Naive B cell (primary cell): ENCODE results near the gene CCDC159. TPM values are rescaled to one million over a fixed set of nuclear protein-coding genes. Genes with fewer than 3 reads are reported as not detected.
"Not testable (repeated sequence)": the region's sequence is repeated elsewhere in the genome, so short reads cannot be mapped to it uniquely, and the experiment has no call there.

Experiments used
- ATAC-seq, 2 donors: fragments of 150-1000 bp; cut with Tn5 transposase; 2 replicates each; pipeline ENCODE4 v1.10.0; 2021; ENCODE audit warnings: low read depth in 2 of 2, mild to moderate bottlenecking in 2 of 2, moderate library complexity in 2 of 2
- DNase-seq: peaks from one replicate; pipeline ENCODE4 v3.0.0; 2022
- H3K27ac Mint-ChIP-seq, 6 donors: one replicate each; pipeline ENCODE4 v1.8.0; 2020 to 2022; ENCODE audit warnings: mild to moderate bottlenecking in 6 of 6, mixed read lengths in 6 of 6, moderate library complexity in 5 of 6, inconsistent platforms in 2 of 6
- H3K27me3 Mint-ChIP-seq, 3 donors: one replicate each; pipeline ENCODE4 v1.8.0; 2021 to 2022; ENCODE audit warnings: mixed read lengths in 3 of 3, mild to moderate bottlenecking in 1 of 3
- H3K36me3 Mint-ChIP-seq, 2 donors: one replicate each; pipeline ENCODE4 v1.8.0; 2020 to 2022; ENCODE audit warnings: mixed read lengths in 2 of 2, inconsistent platforms in 1 of 2, mild to moderate bottlenecking in 1 of 2
- H3K4me1 Mint-ChIP-seq, 3 donors: one replicate each; pipeline ENCODE4 v1.8.0; 2020 to 2022; ENCODE audit warnings: mixed read lengths in 3 of 3, inconsistent platforms in 1 of 3, mild to moderate bottlenecking in 1 of 3, moderate library complexity in 1 of 3
- H3K4me3 Mint-ChIP-seq, 8 donors: one replicate each; pipeline ENCODE4 v1.8.0; 2020 to 2022; ENCODE audit warnings: mild to moderate bottlenecking in 8 of 8, mixed read lengths in 8 of 8, moderate library complexity in 8 of 8, inconsistent platforms in 2 of 8
- H3K9me3 Mint-ChIP-seq, 7 donors: one replicate each; pipeline ENCODE4 v1.8.0; 2020 to 2022; ENCODE audit warnings: mixed read lengths in 7 of 7, mild to moderate bottlenecking in 5 of 7, inconsistent platforms in 2 of 7, moderate library complexity in 1 of 7
- polyA plus RNA-seq, 6 donors: library from polyadenylated mRNA; unstranded; fragments of 300-500 nt; fragmentation: Illumina TruSeq; gene quantifications; one replicate each; pipeline ENCODE4 v1.2.3, GENCODE V29; 2021; ENCODE audit warnings: low read depth in 6 of 6

CCDC159 gene, protein sequence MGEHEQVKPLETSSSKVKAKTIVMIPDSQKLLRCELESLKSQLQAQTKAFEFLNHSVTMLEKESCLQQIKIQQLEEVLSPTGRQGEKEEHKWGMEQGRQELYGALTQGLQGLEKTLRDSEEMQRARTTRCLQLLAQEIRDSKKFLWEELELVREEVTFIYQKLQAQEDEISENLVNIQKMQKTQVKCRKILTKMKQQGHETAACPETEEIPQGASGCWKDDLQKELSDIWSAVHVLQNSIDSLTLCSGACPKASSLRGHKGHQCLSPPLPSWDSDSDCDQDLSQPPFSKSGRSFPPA
- 10 to 100 TPM; 13.2 to 25.0 (median 16.2) TPM for polyA plus RNA-seq

DNA sequence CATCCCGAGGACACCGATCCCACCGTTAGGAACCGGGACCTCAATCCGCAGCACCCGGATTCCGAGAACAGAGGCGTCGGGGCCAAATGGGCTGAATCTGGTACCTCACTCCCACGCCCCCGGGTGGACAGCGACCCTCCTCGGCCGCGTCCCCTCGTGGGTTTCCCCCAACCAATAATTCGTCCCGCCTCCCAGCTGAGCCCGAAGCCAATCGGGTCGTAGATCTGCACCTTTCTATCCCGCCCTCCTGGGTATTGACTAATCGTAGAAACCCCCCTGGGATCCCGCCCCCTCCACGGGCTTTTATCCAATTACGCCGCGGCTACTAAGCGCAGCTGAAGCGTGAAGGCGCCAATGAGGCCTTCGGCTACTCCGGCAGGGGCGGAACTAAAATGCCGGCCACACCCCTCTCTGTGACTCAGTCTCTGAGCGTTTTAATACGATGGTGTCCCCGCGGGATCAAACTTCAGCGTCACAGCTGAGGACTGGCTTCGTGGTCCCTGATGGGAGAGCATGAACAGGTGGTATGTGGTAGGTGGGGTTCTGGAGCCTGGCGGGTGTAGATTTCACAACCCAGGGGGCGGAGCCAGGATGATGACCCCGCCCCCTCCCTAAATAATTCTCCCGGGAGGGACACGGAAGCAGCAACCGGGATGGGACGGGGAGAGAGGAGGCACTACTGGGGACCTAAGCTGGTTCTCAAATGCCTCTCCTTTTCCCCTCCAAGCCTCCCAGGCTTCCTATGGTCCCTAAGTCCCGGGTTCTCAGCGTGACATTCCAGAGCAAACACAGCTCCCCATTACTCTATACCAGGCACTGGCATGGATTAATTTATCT lies at the start of gene CCDC159, which contains the start of gene TMEM205:
TSS of gene CCDC159 (plus strand) at position 416 of the 837 bp plus-strand sequence. CDS start at position 504, 88 bp downstream.
TSS of gene TMEM205 (minus strand) at position 165 of the 837 bp plus-strand sequence. CDS start 649 bp downstream, outside the sequence.
- Mint-ChIP-seq H3K27me3 (no peaks in the 10 kb centered on the region), H3K4me1 (peaks cover 35 to 51% (median 38%) of the 10 kb centered on the region in 3 donors), H3K27ac (peak within 1 kb of the TSS; percentile 89 to 99 (median 98)), H3K36me3 (peaks cover 0 to 8% of the 10 kb centered on the region in 2 donors), H3K9me3 (peaks cover 0 to 7% (median 0%) of the 10 kb centered on the region in 7 donors), H3K4me3 (peak within 1 kb of the TSS; percentile 93 to 98 (median 97))
- DNase-seq (peak; percentile 99), ATAC-seq (peak; percentile 89 to 90)

DNA sequence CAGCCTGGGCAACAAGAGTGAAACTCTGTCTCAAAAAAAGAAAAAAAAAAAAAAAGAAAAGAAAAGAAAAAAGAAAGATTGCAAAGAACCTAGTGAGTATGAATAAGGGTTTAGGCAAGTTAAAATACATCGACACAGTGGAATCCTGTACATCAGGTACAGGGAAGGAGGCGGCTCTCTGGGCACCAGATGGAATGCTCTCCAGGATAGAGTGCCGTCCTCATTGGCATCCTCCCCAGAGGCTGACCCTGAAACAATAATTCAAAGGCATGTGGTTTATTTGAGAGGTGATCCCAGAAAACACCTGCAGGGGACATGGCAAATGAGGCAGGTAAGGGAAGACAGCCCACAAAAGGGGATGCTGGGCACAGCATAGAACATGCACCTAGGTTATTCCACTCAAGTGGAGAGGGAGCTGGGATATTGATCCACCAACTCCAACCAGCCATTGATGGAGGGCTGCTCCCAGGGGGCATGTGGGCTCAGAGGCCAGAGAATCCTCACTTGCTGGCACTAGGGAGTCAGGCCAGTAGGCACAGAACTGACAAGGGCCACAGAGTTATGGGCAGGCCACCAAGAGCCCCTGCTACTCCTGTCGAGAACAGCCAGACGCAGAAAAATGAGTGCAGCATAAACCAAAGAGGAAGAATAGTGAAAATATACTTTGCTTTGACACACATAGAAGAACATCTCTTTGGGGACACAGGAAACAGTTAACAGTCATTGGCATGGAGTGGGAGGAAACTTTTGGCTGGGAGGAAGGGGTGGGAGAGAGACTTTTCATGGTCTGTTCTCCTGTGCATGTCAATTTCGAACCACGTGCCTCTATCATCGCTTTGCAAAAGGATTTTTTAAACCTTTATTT lies 46.1 kb upstream of the CCDC159 start:
- no peak for ATAC-seq
- no peaks in the 10 kb centered on the region for H3K4me1 Mint-ChIP-seq
- peaks cover 0 to 18% (median 8%) of the 10 kb centered on the region in 3 donors for H3K27me3 Mint-ChIP-seq
- no peaks in the 10 kb centered on the region for H3K36me3 Mint-ChIP-seq
- peak overlapping the region in 1 of 6 donors; percentile 5 for H3K27ac Mint-ChIP-seq
- H3K4me3 Mint-ChIP-seq: no peak overlapping the region
- no peak for DNase-seq
- no peaks in the 10 kb centered on the region for H3K9me3 Mint-ChIP-seq

DNA sequence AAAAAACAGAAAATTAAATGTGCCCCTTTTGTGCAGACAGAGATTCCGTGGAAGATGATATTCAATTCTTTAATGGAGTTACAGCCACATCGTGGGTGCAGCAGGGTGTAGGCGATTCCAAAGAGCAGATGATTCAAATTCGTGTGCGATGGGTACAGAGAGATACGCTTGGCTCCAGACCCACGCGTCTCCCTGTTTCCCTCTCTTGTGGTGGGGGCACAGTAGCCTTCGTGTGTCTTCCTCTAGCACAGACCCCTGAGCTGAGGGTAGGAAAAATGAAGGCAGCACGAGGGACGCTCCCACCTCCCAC lies 45.6 kb upstream of the CCDC159 start:
- no peaks in the 10 kb centered on the region for H3K36me3 Mint-ChIP-seq
- no peak overlapping the region for H3K27ac Mint-ChIP-seq
- no peaks in the 10 kb centered on the region for H3K9me3 Mint-ChIP-seq
- DNase-seq (no peak), ATAC-seq (no peak)
- no peak overlapping the region for H3K4me3 Mint-ChIP-seq
- H3K27me3 Mint-ChIP-seq: peaks cover 0 to 19% (median 8%) of the 10 kb centered on the region in 3 donors
- H3K4me1 Mint-ChIP-seq: no peaks in the 10 kb centered on the region

DNA sequence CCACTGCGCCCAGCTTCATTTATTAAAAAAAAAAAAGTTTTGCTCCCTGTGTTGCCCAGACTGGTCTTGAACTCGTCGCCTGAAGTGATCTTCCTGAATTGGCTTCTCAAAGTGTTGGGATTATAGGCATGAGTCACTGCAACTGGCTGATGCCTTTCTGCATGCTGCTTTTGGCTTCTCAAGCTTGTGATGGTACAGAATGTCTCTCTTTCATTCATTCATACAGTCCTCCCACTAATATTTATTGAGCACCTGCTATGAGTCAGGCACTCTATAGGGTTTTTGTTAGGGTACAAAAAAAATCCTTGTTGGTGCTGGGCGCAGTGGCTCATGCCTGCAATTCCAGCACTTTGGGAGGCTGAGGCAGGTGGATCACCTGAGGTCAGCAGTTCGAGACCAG lies 41.4 kb upstream of the CCDC159 start:
- no peaks in the 10 kb centered on the region for H3K4me1 Mint-ChIP-seq
- ATAC-seq (no peak), DNase-seq (no peak)
- H3K4me3 Mint-ChIP-seq: no peak overlapping the region
- no peaks in the 10 kb centered on the region for H3K36me3 Mint-ChIP-seq
- H3K9me3 Mint-ChIP-seq: peaks cover 0 to under 1% (median 0%) of the 10 kb centered on the region in 7 donors
- H3K27ac Mint-ChIP-seq: no peak overlapping the region
- peaks cover 3 to 17% (median 17%) of the 10 kb centered on the region in 3 donors for H3K27me3 Mint-ChIP-seq

DNA sequence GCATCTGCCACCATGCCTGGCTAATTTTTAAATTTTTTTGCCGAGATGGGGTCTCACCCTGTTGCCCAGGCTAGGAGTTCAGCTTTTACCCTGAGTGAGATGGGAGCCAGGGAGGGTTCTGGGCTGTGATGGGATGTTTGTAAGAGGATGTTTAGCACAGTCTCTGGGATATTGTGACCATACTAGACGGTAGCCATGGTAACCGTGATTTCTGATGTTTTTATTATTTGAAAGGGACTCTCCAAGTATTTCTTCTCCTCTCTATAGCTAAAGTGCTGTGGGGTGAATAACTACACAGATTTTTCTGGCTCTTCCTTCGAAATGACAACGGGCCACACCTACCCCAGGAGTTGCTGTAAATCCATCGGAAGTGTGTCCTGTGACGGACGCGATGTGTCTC lies 40.0 kb upstream of the CCDC159 start:
- H3K36me3 Mint-ChIP-seq: no peaks in the 10 kb centered on the region
- H3K27ac Mint-ChIP-seq: no peak overlapping the region
- ATAC-seq (peak; percentile 28 to 38), DNase-seq (no peak)
- no peak overlapping the region for H3K4me3 Mint-ChIP-seq
- peaks cover 3 to 21% (median 18%) of the 10 kb centered on the region in 3 donors for H3K27me3 Mint-ChIP-seq
- H3K4me1 Mint-ChIP-seq: no peaks in the 10 kb centered on the region
- H3K9me3 Mint-ChIP-seq: peaks cover 0 to 2% (median 0%) of the 10 kb centered on the region in 7 donors

DNA sequence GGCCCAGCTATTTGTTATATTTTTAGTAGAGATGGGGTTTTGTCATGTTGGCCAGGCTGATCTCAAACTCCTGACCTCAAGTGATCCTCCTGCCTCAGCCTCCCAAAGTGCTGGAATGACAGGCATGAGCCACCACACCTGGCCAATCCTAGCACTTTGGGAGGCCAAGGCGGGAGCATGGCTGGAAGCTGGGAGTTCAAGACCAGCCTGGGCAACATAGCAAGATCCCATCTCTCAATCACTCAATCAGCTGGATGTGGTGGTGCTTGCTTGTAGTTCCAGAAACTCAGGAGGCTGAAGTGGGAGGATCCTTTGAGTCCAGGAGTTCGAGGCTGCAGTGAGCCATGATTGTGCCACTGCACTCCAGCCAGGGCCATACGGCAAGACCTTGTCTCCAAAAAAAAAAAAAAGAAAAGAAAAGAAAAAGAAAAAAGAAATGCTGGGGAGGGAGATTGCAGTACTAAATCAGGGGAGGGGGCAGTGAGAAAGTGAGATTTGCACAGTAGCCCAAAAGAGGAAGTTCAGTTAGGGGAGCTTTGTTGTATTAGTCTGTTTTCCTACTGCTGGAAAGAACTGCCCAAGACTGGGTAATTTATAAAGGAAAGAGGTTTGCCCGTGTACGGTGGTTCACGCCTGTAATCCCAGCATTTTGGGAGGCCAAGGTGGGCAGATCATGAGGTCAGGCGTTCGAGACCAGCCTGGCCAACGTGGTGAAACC lies 25.9 kb upstream of the CCDC159 start:
- peak overlapping the region in 4 of 6 donors; percentile 57 to 92 (median 83) for H3K27ac Mint-ChIP-seq
- DNase-seq, H3K36me3 Mint-ChIP-seq, ATAC-seq, H3K9me3 Mint-ChIP-seq, H3K27me3 Mint-ChIP-seq: not testable (repeated sequence)
- peak overlapping the region in 6 of 8 donors; percentile 31 to 50 (median 40) for H3K4me3 Mint-ChIP-seq
- peaks cover 33 to 67% (median 46%) of the 10 kb centered on the region in 3 donors for H3K4me1 Mint-ChIP-seq

DNA sequence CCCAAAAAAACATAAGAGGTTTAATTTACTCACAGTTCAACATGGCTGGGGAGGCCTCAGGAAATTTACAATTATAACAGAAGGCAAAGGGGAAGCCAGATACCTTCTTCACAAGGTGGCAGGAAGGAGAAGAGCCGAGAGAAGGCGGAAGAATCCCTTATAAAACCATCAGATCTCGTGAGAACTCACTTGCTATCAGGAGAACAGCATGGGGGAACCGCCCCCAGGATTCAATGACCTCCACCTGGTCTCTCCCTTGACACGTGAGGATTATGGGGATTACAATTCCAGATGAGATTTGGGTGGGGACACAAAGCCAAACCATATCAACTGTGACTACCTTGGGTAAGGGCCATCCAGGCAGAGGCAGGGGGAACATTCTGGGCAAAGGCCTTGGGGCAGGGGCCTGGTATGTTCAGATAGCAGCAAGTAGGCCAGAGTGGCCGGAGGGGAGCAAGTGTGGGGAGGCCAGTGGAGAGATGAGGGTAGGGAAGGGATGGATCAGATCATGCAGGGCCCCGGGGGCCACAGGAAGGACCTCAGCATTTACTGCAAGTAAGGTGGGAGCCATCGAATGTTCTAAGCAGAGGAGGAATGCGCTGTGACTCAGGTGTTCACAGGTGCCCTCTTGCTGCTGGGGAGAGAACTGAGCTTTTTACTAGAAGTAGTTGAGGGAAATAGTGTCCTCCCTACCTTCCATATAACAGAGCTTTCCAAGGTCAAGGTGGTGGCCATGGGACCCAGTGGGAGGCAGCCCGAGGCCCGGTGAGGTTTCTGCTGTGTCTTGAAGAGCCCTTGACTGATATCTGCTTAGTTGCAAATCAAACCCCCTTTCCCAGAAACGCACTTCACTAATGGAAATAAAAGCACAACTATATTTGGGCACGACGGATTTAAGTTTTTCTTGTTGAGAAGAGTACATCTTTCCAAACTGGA lies 24.9 kb upstream of the CCDC159 start:
- Mint-ChIP-seq H3K27ac (peak overlapping the region in 4 of 6 donors; percentile 54 to 85 (median 68)), H3K4me1 (peaks cover 33 to 67% (median 46%) of the 10 kb centered on the region in 3 donors)
- ATAC-seq: no peak

DNA sequence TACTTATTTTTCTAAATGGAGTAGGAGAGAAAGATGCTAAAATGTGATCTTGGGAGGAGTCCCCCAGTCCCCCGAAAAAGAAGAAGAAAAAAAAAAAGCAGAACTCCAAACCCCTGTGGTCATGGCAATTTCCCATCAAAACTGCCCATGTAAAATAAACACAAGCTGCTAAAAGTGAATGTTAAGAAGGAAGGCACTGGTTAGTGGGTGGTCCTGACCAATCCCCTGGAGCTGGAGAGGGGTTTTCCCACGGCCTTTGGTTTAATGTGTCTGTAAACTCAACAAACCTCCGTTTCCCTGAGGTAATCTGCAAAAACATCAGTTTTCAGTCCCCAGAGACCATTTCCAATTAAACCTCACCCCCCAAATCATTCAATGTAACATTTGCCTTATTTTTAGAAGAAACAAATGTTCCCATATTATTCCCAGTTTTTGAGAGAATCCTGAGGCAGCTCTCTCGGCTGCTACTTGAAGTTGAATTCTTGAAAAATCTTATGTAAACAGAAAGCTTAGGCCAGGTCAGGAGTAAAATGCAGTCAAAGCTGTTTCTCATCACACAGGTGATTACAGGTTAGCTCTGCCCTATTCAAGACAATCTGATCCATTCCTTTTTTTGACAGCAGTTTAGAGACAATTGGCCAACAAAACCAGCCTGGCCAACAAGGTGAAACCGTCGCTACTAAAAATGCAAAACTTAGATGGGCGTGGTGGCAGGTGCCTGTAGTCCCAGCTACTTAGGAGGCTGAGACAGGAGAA lies 23.9 kb upstream of the CCDC159 start:
- H3K36me3 Mint-ChIP-seq: no peaks in the 10 kb centered on the region
- H3K4me3 Mint-ChIP-seq: peak overlapping the region in 4 of 8 donors; percentile 45 to 57 (median 47)
- DNase-seq (no peak), ATAC-seq (peak in 1 of 2 donors; percentile 29)
- H3K27ac Mint-ChIP-seq: peak overlapping the region in 5 of 6 donors; percentile 0 to 51 (median 46)
- H3K4me1 Mint-ChIP-seq: peaks cover 33 to 60% (median 46%) of the 10 kb centered on the region in 3 donors
- no peaks in the 10 kb centered on the region for H3K9me3 Mint-ChIP-seq
- peaks cover 0 to 7% (median 0%) of the 10 kb centered on the region in 3 donors for H3K27me3 Mint-ChIP-seq

More for the DNA sequence above, 24.9 kb upstream of the CCDC159 start:
- Mint-ChIP-seq H3K9me3 (no peaks in the 10 kb centered on the region), H3K4me3 (peak overlapping the region in 6 of 8 donors; percentile 21 to 77 (median 44)), H3K36me3 (no peaks in the 10 kb centered on the region), H3K27me3 (peaks cover 0 to 7% (median 4%) of the 10 kb centered on the region in 3 donors)
- DNase-seq: no peak

DNA sequence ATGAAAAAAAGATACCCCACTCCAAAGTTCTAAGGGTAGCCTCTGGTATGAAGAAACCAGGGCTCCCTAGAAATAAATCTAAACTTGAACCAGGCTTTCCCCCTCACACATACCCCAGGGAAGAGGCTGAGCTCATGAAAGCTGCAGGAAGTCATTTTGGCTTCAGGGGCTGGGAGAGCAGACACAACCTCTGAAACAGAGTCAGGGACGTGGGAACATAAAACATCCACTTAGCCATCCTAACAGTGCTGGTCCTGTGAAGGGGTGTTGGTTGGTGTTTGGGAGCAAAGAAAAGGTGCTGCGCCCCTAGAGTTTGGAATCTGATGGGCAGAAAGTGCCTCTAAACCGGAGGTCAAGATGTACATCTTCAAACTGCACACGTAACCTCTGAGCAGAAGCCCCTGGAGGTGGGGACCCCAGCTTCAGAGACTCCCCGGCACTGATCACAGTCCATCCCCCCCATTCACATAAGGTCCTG lies 22.7 kb upstream of the CCDC159 start:
- no peaks in the 10 kb centered on the region for H3K9me3 Mint-ChIP-seq
- no peak for ATAC-seq
- DNase-seq: no peak
- peaks cover 0 to 7% (median 0%) of the 10 kb centered on the region in 3 donors for H3K27me3 Mint-ChIP-seq
- H3K27ac Mint-ChIP-seq: peak overlapping the region; percentile 76 to 92 (median 84)
- H3K4me3 Mint-ChIP-seq: peak overlapping the region in 7 of 8 donors; percentile 47 to 89 (median 72)
- no peaks in the 10 kb centered on the region for H3K36me3 Mint-ChIP-seq
- H3K4me1 Mint-ChIP-seq: peaks cover 30 to 48% (median 40%) of the 10 kb centered on the region in 3 donors

DNA sequence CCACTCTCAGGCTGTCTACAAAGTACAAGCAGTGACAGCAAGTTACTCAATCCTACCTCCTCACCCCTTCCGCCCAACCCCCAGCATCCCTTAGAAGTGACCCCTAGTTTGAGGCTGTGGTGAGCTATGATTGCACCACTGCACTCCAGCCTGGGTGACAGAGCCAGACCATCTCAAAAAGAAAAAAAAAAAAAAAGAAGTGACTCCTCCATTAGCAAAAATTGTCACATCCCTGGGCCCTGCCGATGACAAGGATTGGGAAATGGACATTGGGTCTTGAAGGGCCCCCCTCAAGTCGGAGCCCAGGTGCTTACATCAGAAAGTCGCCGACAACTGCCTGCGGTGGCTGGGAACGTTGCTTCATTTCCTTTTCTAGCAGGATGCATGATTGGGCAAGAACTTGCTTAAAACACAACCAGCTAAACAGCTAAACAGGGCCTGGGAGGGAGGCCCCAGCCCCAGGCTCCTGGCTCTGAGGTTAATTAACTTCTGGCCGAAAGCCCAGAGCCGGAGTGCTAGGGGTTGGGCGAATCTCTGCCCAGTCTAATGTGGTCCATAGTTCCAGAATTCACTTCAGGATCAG lies 22.1 kb upstream of the CCDC159 start:
- Mint-ChIP-seq H3K9me3 (no peaks in the 10 kb centered on the region), H3K4me1 (peaks cover 30 to 48% (median 40%) of the 10 kb centered on the region in 3 donors), H3K36me3 (no peaks in the 10 kb centered on the region), H3K27me3 (peaks cover 0 to 7% (median 0%) of the 10 kb centered on the region in 3 donors), H3K4me3 (peak overlapping the region in 7 of 8 donors; percentile 47 to 89 (median 72)), H3K27ac (peak overlapping the region; percentile 76 to 92 (median 84))
- peak; percentile 37 for DNase-seq
- ATAC-seq: peak; percentile 85 to 89
